Thyroid gland (tissue), 4 donors: ENCODE measurements around the gene WDR46.

Experiments used
- POLR2A ChIP-seq, 2 donors: fragments of 450-650 bp; IDR thresholded peaks; one replicate each; pipeline ENCODE4 v1.6.1; 2017; ENCODE audit warnings: antibody characterized with exemption in 2 of 2, mild to moderate bottlenecking in 2 of 2, moderate library complexity in 1 of 2
- TF ChIP-seq, protein P1 (sequence below), 6 experiments: fragments of 200-600 bp in 3 of 6; fragments of 450-650 bp in 3 of 6; sonication (generic) in 3 of 6; IDR thresholded peaks; one replicate each; pipeline ENCODE4 v1.5.1; 2016 to 2019; ENCODE audit warnings: antibody characterized with exemption in 6 of 6, mild to moderate bottlenecking in 2 of 6, inconsistent platforms in 1 of 6, moderate library complexity in 1 of 6

DNA sequence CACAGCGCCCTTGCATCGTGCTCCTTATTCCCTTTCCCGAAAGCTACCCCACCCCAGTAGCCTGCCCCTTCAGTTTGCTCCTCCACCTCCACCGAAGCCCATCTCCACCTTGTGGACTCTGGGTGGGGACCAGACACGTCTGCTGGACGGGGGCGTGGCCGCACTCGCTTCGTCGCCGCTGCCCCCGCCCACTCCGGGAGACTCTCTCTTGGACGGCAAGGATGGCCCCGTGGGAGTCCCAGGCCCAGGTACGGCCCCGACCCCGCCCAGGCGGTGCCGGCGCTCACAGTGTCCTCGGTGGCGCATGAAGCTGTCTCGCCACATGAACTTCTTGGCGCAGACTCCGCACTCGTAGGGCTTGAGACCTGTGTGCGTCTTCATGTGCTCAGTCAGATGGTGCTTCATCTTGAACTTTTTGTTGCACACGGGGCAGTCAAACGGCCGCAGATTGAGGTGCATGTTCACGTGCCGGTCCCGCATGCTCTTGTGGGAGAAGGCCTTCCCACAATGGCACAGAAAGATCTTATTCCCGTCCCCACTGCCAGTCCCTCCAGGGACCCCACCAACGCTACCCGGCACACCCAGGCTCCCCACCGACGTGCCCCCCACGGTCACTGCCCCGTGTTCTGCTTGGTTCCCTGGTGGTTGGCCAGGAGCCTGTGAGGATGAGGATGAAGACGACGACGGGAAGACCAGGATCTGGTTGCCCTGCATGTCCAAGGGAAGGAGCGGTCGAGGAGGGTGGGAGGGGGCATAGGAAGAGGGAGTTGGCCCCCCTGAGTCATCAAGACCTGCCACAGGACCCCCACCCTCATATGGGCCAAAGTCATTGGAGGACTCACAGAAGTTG, 26.1 kb upstream of the WDR46 start:
- TF ChIP-seq, protein P1, sequence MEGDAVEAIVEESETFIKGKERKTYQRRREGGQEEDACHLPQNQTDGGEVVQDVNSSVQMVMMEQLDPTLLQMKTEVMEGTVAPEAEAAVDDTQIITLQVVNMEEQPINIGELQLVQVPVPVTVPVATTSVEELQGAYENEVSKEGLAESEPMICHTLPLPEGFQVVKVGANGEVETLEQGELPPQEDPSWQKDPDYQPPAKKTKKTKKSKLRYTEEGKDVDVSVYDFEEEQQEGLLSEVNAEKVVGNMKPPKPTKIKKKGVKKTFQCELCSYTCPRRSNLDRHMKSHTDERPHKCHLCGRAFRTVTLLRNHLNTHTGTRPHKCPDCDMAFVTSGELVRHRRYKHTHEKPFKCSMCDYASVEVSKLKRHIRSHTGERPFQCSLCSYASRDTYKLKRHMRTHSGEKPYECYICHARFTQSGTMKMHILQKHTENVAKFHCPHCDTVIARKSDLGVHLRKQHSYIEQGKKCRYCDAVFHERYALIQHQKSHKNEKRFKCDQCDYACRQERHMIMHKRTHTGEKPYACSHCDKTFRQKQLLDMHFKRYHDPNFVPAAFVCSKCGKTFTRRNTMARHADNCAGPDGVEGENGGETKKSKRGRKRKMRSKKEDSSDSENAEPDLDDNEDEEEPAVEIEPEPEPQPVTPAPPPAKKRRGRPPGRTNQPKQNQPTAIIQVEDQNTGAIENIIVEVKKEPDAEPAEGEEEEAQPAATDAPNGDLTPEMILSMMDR (IDR thresholded peaks at IDR 0.05), result no peak
- TF ChIP-seq POLR2A (IDR thresholded peaks at IDR 0.05), result peak in 1 of 2 donors; percentile 42
